Measurements from ENCODE around the gene EIF2B5.
"Not testable (repeated sequence)": the region's sequence is repeated elsewhere in the genome, so short reads cannot be mapped to it uniquely, and the experiment has no call there.

Gene EIF2B5

DNA sequence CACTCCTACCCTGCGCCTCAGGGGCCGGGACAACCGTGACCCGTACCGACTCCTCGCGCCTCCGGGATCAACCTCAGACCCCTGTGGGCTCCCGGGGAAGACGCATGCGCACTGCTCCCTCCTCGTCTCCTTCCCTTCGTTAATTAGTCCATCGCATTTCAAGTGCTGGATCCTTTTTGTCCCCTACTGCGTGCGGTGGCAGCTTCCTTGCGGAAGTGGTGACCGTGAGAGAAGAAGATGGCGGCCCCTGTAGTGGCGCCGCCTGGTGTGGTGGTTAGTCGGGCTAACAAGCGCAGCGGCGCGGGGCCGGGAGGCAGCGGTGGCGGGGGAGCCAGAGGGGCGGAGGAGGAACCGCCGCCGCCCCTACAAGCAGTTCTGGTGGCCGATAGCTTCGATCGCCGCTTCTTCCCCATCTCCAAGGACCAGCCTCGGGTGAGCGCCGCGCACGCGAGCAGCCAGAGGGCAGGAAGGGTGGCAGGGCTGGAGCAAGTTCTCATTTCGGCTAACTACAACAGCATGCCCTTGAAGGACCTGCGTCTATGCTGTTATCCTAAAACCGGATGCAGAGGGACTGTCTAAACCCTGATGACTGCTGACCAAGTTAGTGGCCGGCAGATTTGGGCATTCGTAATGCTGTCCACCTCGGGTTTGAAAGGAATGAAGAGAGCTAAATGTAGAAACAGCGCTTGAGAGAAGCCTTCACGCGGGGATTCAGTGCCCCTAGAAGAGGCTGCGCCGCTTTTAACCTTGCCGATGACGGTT lies at the start of gene EIF2B5:
TSS of gene EIF2B5 (plus strand) at position 210 of the 762 bp plus-strand sequence. CDS start at position 238, 28 bp downstream.
- peak; percentile 79 for DNase-seq (ENCODE audit: low read depth)

DNA sequence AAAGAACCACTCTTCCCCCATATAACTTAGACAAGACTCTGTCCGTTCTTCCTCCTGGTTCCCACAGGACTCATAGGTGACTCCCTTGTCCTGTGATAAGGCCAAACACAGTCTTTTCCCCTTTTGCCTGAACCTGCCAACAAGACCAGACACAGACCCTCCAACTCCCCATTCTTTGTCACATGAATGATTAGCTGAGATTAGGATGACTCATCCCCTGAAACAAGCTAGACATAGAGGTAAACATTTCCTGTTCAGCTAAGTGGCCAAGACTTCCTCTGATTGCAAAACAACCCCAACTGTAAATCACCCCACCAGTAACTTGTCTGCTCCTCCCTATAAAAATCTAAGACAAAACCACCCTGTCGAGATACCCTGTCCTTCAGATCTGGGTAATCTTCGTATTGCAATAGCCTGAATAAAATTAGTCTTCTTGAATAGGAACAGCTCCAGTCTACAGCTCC lies 49.7 kb upstream of the EIF2B5 start:
- no peak for DNase-seq (ENCODE audit: low read depth)

DNA sequence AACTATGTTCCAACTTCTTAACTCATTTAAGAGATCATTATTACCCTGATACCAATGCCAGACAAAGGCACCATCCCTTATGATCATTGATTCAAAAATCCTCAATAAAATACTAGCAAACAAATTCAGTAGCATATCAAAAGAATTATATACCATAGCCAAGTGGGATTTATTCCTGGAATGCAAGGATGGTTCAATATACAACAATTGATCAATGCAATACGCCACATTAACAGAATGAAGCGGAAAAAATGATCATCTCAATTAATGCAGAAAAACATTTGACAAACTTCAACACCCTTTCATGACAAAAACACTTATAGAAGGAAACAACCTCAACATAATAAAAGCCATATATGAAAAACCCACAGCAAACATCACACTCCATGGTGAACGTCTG lies 43.0 kb upstream of the EIF2B5 start:
- DNase-seq (ENCODE audit: low read depth) = no peak

DNA sequence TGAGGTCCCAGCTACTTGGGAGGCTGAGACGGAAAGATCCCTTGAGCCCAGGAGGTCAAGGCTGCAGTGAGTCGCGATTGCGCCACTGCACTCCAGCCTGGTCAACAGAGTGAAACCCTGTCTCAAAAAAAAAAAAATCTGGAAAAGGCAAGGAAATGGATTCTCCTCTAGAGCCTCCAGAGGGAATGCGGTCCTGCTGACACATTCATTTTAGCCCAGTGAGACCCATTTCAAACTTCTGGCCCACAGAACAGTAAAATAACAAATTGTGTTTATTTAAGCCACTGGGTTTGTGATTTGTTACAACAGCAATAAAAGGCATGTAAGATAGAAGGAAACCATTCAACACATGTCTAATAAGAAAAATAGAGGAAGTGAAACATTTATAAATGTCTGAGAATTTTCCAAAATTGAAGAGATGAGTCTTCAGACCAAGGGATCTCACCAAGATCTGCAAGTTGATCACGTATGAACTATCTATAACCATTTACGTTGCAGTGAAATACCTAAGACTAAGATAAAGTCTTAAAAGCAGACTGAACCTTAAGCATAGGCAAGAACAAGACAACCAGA lies 38.3 kb upstream of the EIF2B5 start, which contains the start of gene HTR3E:
TSS of gene HTR3E (plus strand) at position 254 of the 573 bp plus-strand sequence. CDS start 466 bp downstream, outside the sequence.
- DNase-seq (ENCODE audit: low read depth) = no peak

DNA sequence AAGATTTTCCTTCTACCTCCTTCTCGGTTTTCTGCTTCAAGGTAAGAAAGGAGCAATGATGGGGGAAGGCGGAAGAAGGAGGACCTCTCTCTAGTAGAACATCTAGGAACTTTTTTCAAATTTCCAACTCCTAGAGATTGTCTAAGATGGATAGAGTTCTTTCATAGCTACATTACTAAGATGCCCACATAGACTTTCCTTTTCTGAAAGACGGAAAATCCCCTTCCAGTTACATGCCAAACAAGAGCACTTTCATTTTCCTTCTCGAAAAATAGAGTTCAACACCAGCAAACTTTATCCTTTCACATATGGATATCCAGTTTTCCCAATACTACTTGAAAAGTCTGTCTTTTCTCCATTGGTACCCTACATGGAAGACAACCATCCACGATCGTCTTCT lies 37.6 kb upstream of the EIF2B5 start:
- no peak for DNase-seq (ENCODE audit: low read depth)

DNA sequence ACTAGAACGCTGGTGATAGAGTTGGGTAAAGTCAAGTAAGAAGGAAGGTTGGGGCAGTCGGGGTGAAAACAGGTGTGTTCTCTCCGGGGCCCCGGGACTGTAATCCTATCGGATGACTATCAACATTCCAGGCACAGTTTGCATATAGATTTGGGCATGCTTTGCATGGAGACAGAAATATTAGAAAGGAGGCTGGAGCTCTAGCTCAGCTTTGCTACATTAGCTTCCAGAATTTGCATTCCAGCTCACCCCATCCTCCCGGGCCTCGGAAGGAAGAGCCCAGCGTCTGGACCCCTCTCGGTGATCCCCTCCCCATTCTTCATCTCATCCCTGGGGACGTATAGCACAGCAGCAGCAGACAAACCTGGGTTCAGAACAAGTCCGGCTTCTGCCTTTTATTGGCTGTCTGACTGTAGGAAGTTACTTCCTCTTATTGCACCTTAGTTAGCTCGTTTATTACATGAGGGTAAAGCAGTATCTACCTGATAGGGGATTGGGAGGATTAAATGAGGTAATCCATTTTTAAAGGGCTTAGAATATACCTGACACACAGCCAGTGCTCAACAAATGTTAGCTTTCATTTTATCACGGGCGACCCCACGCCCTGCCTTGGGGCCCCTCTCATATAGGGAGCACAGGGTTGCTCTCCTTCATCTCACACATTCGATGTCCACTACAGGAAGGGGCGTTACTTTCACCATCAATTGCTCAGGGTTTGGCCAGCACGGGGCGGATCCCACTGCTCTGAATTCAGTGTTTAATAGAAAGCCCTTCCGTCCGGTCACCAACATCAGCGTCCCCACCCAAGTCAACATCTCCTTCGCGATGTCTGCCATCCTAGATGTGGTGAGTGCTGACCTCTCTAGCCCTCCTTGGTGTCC lies 35.1 kb upstream of the EIF2B5 start:
- no peak for DNase-seq (ENCODE audit: low read depth)

DNA sequence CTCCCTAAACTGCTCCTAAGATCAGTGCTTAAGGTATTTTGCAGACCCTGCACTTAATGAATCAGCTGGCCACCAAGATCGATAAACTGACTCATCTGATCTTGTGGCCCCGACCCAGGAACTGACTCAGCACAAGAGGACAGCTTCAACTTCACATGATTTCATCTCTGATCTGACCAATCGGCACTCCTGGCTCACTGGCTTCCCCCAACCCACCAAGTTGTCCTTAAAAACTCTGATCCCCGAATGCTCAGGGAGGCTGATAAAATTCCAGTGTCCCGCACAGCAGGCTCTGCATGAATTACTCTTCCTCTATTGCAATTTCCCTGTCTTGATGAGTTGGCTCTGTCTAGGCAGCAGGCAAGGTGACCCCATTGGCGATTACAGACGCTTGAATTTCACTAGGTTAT lies 24.8 kb upstream of the EIF2B5 start:
- DNase-seq (ENCODE audit: low read depth) = no peak

DNA sequence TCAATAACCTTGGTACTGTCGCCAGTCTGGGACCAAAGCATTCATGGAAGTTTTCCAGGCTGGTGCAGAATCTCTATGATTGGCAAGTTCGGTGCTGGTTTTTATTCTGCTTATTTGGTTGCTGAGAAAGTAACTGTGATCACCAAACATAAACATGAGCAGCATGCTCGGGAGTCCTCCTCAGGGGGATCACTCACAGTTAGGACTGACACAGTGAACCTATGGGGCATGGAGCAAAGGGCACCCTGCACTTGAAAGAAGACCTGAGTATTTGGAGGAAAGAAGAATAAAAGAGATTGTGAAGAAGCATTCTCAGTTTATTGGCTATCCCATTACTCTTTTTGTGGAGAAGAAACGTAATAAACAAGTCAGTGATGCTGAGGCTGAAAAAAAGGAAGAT lies 19.1 kb upstream of the EIF2B5 start:
- no peak for DNase-seq (ENCODE audit: low read depth)

DNA sequence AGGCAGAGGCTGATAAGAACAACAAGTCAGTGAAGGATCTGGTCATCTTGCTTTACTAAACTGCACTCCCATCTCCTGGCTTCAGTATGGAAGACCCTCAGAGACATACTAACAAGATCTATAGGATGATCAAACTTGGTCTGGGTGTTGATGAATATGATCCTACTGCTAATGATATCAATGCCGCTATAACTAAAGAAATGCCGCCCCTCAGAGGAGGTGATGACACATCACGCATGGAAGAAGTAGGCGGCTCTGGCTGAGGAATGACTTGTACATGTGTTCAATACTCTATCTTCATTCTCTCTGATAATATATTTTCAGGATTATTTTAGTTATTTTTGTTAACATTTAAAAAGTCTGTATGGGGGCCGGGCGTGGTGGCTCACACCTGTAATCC lies 17.5 kb upstream of the EIF2B5 start:
- no peak for DNase-seq (ENCODE audit: low read depth)

DNA sequence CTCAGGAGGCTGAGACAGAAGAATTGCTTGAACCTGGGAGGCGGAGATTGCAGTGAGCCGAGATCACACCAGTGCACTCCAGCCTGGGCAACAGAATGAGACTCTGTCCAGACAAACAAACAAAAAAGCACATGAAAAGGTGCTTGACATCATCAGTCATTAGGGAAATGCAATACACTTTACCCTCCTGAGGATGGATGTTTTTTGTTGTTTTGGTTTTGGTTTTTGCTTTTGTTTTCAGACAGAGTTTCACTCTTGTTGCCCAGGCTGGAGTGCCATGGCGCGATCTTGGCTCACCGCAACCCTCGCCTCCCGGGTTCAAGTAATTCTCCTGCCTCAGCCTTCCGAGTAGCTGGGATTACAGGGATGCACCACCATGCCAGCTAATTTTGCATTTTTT lies 14.1 kb upstream of the EIF2B5 start:
- DNase-seq (ENCODE audit: low read depth) = not testable (repeated sequence)

DNA sequence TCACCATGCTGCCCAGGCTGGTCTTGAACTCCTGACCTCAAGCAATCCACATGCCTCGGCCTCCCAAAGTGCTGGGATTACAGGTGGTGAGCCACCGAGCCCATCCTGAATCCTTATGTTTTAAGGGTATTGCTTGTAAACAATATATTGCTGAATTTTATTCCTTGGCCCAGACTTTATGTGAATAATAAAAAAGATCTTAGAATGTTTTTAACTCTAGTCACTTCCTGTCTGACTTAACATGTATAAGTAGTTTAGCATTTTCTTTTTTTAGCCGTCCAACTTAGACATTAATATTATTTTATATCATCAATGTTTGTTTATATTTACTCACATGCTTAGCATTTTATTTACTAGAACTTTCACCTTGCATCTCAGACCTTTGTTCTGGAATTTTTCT lies 9.2 kb upstream of the EIF2B5 start:
- no peak for DNase-seq (ENCODE audit: low read depth)

DNA sequence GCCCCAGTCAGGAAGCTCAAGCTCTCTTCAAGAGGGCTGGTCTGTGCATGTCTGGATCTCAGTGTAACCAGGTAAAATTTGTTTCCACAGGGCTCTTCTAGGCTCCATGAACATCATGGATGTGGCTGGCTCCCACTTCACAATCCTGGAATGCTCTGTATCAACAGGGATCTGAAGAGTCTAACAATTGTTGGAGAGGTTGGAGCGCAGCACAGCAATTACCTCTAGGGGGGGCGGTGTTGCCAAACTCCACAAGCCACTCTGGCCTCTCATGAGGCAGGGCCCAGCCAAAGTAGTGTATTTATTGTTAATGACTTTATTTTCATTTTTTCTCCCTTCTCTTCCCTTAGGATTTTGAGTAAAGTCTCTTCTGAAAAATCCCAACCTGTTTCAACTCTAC lies 6.1 kb upstream of the EIF2B5 start:
- no peak for DNase-seq (ENCODE audit: low read depth)

DNA sequence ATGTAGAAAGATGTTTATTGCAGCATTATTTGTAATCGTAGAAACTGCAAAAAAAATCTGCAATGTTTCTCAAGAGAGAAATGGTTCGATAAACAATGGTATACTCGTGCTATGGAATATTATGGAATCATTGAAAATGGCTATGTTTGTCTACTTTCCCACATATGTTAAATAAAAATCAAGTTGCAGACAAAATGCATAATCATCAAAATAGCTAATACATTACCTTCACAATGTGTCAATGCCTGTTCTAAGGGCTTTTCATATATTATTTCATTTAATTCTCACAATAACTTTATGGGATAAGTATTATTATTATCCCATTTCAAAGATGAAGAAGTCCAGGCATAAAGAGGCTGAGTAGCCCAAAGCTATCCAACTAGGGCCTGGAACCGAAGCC lies 2.2 kb upstream of the EIF2B5 start:
- DNase-seq (ENCODE audit: low read depth) = no peak

DNA sequence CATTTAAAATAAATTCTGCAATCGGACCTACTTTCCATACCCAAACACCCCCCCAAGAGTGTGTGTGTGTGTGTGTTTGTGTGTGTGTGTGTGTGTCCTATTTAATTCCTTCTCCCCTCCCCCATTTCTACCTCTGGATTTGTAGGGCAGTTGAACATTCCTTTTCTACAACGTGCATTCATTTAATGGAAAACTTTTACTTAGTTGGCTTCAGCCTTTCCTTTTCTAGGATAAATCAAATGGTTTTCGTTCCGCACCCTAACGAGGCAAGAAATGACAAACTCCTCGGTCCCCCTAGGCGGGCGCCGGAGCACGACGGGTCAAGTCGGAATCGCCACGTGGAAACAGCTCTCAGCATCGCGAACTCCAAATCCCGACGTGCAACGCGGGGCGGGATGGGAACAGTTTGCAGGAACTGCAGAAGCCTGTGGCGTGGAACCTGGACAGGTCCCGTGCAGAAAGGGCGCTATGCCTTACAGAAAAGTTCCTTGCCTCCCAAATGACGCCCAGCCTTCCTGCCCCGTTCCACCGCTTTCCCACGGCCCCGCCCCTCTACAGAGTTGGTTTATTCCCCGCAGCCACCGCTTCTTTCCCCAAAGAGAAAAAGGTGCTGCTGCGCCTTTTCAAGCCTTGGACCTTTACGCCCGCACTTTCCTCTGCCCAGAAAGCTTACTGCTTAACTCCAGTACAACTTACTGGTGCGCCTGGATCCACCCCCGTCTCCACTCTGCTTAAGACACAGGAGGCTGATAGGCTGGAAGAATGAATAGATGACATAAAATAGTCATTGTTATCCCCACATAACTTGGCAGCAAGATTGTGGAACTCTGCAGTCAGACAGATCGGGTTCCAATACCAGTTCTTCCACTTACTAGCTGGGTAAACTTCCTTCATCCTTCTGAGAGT lies 1.1 kb upstream of the EIF2B5 start:
- peak; percentile 39 for DNase-seq (ENCODE audit: low read depth)

DNA sequence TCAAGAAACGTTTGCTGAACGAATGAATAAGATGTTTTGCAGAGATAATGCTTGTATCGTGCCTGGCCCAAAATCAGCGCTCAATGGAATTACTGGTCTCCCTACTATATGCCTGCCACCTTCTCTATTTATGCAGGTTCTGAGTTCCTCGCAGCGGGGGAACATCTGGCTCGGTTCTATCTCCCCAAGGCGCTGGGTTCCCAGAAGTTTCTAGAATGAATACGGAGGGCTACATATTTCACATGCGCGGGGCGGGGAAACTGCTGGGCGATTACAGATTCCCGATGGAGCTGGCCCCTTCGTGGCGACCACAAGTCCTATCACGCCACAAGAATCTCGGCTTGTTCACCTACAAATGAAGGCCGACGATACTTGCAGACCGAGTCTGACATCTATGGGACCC lies 411 bp upstream of the EIF2B5 start:
- no peak for DNase-seq (ENCODE audit: low read depth)

DNA sequence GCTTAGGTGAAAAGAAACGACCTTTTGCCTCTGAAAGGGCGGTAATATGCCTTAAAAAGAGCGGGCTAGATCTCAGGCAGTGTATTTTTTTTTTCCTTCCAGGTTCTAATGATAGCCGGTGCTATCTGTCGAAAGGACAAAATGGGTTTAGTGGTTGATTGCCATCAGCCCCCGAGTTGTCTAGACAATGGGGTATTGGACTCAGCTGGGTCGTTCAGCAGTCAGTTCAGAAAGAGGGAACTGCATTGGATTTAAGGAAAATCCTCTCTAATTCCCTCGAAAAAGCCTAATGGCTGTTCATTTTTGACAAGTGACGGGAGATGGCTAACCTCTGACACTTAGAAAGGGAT lies 728 bp downstream of the EIF2B5 start:
- DNase-seq (ENCODE audit: low read depth) = no peak

DNA sequence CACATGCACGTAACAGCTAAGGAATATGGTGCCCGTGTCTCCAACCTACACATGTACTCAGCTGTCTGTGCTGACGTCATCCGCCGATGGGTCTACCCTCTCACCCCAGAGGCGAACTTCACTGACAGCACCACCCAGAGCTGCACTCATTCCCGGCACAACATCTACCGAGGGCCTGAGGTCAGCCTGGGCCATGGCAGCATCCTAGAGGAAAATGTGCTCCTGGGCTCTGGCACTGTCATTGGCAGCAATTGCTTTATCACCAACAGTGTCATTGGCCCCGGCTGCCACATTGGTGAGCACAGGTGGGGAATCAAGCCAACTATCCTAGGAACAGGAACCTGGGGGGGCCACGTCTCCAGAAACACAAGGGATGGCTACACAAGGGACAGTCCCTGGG lies 5.3 kb downstream of the EIF2B5 start:
- DNase-seq (ENCODE audit: low read depth) = no peak

DNA sequence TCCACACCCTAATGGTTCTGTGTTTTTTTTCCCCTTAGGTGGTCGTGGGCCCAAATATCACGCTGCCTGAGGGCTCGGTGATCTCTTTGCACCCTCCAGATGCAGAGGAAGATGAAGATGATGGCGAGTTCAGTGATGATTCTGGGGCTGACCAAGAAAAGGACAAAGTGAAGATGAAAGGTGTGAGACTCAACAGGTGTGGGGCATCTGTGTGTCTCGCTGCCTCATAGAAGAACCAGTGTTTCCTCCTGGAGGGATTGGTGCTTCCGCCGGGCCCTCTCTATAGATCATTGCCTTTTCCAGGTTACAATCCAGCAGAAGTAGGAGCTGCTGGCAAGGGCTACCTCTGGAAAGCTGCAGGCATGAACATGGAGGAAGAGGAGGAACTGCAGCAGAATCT lies 7.0 kb downstream of the EIF2B5 start:
- no peak for DNase-seq (ENCODE audit: low read depth)

DNA sequence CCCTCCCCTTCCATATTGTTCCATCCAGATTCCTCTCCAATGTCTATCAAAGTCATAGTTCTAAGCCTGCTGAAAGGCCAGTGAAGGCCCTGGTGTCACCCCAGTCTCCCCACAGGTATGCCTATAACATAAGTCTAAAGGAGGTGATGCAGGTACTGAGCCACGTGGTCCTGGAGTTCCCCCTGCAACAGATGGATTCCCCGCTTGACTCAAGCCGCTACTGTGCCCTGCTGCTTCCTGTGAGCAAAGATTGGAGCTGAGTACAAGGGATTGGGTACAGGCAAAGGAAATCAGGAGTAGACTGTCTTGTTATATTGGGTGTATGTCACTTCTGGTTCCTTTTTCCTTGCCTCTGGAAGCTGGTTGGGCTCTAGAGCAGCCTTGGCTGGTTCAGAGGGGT lies 8.2 kb downstream of the EIF2B5 start:
- no peak for DNase-seq (ENCODE audit: low read depth)

DNA sequence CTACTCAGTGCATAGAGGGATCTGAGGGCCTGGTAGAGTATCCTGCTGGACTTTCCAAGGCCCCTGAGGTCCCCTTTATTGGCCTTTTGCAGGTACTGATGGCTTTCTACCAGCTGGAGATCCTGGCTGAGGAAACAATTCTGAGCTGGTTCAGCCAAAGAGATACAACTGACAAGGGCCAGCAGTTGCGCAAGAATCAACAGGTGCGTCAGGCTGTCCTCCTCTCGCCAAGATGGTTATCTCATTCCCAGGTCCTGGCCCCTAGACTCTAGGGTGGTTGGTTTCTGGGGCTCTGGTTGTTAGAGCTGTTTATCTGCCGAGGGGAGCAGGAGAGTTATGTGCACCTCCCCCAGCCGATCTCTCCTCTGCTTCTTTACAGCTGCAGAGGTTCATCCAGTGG lies 9.3 kb downstream of the EIF2B5 start:
- no peak for DNase-seq (ENCODE audit: low read depth)

DNA sequence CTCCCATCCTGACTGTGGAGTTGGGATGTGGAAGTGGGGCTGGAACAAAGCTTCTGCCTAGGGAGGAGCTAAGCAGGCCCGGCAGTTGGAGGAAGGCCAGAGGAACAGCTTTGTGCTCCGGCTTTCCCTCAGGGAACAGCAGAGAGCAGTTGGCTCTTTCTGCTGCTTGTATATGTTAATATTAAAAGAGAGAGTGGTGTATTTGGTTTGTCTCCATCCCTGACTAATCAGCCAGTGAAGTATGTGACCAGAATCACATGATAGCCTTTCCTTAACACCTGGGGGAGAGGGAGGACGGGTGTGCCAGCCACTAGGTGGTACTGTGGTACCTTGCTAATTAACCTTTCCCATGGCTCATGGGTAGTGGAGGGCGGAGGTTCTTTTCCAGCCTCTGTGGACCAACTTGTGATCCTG lies 10.0 kb downstream of the EIF2B5 start:
- no peak for DNase-seq (ENCODE audit: low read depth)

DNA sequence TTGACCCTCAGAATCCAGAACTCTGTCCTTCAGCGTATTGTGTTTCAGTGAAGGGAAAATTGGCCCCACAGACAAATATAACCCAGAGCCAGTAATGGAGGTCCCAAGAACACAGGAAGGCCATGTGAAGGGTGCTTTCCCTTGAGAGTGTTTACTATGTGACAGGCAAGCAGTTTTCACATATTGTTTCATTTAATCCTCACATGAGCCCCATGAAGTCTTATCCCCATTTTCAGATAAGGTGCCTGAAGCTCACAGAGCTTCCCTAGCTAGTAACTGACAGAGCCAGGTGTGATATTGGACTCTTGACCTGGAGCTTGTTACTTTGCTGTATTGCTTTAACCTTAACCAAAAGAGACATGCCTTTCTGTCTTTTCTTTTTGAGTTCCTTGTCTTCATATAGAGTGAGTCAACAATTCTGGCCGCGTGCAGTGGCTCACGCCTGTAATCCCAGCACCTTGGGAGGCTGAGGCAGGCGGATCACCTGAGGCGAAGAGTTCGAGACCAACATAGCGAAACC lies 10.7 kb downstream of the EIF2B5 start:
- DNase-seq (ENCODE audit: low read depth) = no peak

Data from activated T-helper 9 cell treated with anti-CD3 and anti-CD28 coated beads, Interleukin-2, amount 50 U/mL, for 16 hours (primary cell).